Sigmoid colon (tissue), 4 donors: ENCODE results near the gene OXA1L.

Experiments used
- EP300 ChIP-seq, 4 donors: sonication (generic); formaldehyde crosslinking; IDR thresholded peaks; one replicate each; pipeline ENCODE4 v1.6.1; 2017; ENCODE audit warnings: antibody characterized with exemption in 4 of 4
- POLR2AphosphoS5 ChIP-seq, 4 donors: sonication (generic); formaldehyde crosslinking; IDR thresholded peaks; one replicate each; pipeline ENCODE4 v1.6.1; 2017; ENCODE audit warnings: antibody characterized with exemption in 4 of 4
- TF ChIP-seq, protein P1 (sequence below), 4 experiments: fragments of 450-650 bp in 3 of 4; fragments of 200-600 bp in 1 of 4; IDR thresholded peaks; one replicate each; pipeline ENCODE4 v1.5.1; 2016 to 2019; ENCODE audit warnings: antibody characterized with exemption in 4 of 4, mild to moderate bottlenecking in 3 of 4, moderate library complexity in 2 of 4

DNA sequence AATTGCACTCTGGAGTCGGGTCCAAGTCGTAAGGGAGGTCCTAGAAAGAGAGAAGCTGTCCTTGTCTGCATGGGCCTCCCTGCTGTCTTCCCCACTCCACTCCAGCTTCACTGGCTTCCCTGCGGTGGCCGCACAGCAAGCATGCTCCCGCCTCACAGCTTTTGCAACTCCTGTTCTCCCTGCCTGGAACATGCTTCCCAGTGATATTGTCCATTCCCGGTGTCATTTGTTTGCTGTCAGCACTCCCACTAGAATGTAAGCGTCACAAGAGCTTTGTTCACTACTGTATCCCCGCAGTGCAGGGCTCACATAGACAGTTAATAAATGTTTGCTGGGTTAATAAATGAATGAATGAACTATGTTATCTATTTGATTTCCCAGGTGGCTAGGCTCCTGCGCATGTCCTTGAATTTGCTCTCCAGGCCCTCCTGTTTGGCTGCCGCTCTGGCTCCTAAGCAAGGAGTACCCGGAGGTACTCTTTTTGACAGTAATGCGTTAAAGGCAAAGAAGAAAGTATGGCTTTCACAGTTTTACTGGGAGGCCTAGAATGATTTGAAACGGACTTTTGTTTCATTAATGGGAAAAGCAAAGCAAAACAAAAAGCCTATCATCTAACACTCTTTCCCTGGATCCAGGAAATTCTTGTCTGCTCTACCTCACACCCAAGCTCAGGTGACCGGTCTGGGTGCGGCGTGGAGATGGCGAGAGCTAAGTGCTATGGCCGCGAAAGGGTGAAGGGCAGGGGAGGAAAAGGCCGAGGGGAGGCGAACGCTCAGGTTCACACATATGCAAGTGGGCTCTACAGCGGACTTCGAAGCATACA, 54.9 kb downstream of the OXA1L start:
- TF ChIP-seq, protein P1, sequence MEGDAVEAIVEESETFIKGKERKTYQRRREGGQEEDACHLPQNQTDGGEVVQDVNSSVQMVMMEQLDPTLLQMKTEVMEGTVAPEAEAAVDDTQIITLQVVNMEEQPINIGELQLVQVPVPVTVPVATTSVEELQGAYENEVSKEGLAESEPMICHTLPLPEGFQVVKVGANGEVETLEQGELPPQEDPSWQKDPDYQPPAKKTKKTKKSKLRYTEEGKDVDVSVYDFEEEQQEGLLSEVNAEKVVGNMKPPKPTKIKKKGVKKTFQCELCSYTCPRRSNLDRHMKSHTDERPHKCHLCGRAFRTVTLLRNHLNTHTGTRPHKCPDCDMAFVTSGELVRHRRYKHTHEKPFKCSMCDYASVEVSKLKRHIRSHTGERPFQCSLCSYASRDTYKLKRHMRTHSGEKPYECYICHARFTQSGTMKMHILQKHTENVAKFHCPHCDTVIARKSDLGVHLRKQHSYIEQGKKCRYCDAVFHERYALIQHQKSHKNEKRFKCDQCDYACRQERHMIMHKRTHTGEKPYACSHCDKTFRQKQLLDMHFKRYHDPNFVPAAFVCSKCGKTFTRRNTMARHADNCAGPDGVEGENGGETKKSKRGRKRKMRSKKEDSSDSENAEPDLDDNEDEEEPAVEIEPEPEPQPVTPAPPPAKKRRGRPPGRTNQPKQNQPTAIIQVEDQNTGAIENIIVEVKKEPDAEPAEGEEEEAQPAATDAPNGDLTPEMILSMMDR (IDR thresholded peaks at IDR 0.05), result no peak
- peak in 1 of 4 donors; percentile 15 for TF ChIP-seq POLR2AphosphoS5 (IDR thresholded peaks at IDR 0.05)
- TF ChIP-seq EP300 (IDR thresholded peaks at IDR 0.05), result no peak
